GM12878 (cell line): Measurements from ENCODE around the gene IL17A. TPM values are rescaled to one million over a fixed set of nuclear protein-coding genes. Genes with fewer than 3 reads are reported as not detected.
A peak's percentile ranks its signal among the peaks of the same experiment; 100 is the strongest.

Experiments
- ATAC-seq: fragments of 200-7000 bp; cut with Tn5 transposase; 3 replicates; pipeline ENCODE4 v1.9.1; 2020; ENCODE audit warnings: mild to moderate bottlenecking, moderate library complexity
- BruUV-seq: library from RNA; stranded (reverse); fragments of 400-500 nt; replicated peaks from 2 replicates; lab custom pipeline; 2021; lab: Mats Ljungman, UMichigan
- CTCF ChIA-PET: fragments of 300-600 bp; sonication (Branson Sonifier 250); formaldehyde crosslinking; extraction: SDS; loops from one replicate; lab custom pipeline; 2021; ENCODE audit warnings: inconsistent platforms; lab: Yijun Ruan, JAX
- POLR2A ChIA-PET: fragments of 350-600 bp; formaldehyde crosslinking; extraction: SDS; loops from one replicate; lab custom pipeline; 2021; ENCODE audit warnings: inconsistent platforms; lab: Charles Lee
- RAD21 ChIA-PET: fragments of 300-600 bp; sonication (Branson Sonifier 250); formaldehyde crosslinking; loops from one replicate; lab custom pipeline; 2023; ENCODE audit warnings: antibody characterized with exemption; ENCODE audit not compliant: unreplicated experiment; lab: Charles Lee
- SMC1A ChIA-PET: fragments of 300-600 bp; sonication (Branson Sonifier 250); formaldehyde crosslinking; loops from one replicate; lab custom pipeline; 2023; ENCODE audit not compliant: unreplicated experiment, uncharacterized antibody; lab: Charles Lee
- DNase-seq: peaks from one replicate; pipeline ENCODE4 v3.0.0-alpha.2; 2011; ENCODE audit warnings: low read depth, low spot score
- FAIRE-seq: peaks from 3 replicates; lab custom pipeline; 2011; peaks lifted over from hg19 to GRCh38; lab: Jason Lieb, UNC
- H2AFZ ChIP-seq: 2 replicates; pipeline ENCODE4 v1.6.0; 2011; ENCODE audit warnings: low read depth, low read length, control low read depth; ENCODE audit not compliant: control insufficient read depth
- H3K27ac ChIP-seq: 2 replicates; pipeline ENCODE4 v1.5.1; 2011; ENCODE audit warnings: control low read depth; ENCODE audit not compliant: control insufficient read depth, insufficient read depth
- H3K27me3 ChIP-seq, 2 experiments: replicated peaks in 1 of 2; 2 replicates each; pipeline versions ENCODE4 v1.6.0 to v1.6.1; 2011; ENCODE audit warnings: low read length in 1 of 2; ENCODE audit not compliant: control insufficient read depth in 2 of 2, insufficient read depth in 2 of 2
- H3K36me3 ChIP-seq, 2 experiments: 2 replicates each; pipeline ENCODE4 v1.5.1; 2011; ENCODE audit warnings: low read length in 1 of 2; ENCODE audit not compliant: control insufficient read depth in 2 of 2, insufficient read depth in 2 of 2
- H3K4me1 ChIP-seq: 2 replicates; pipeline ENCODE4 v1.6.1; 2011; ENCODE audit warnings: mild to moderate bottlenecking, low read length, moderate library complexity, mixed read lengths; ENCODE audit not compliant: control insufficient read depth, insufficient read depth
- H3K4me2 ChIP-seq: 2 replicates; pipeline ENCODE4 v1.6.0; 2011; ENCODE audit warnings: control low read depth; ENCODE audit not compliant: control insufficient read depth, insufficient read depth
- H3K4me3 ChIP-seq: fragments of 200-600 bp; sonication (generic); 2 replicates; pipeline ENCODE4 v1.5.1; 2016
- H3K79me2 ChIP-seq: 2 replicates; pipeline ENCODE4 v1.6.0; 2011; ENCODE audit warnings: low read length; ENCODE audit not compliant: control insufficient read depth, insufficient read depth
- H3K9ac ChIP-seq: 2 replicates; pipeline ENCODE4 v1.8.0; 2011; ENCODE audit warnings: low read length, control low read depth, mixed read lengths; ENCODE audit not compliant: control insufficient read depth, insufficient read depth
- H3K9me3 ChIP-seq: replicated peaks from 3 replicates; pipeline ENCODE4 v1.5.1; 2011; ENCODE audit warnings: mild to moderate bottlenecking, low read length; ENCODE audit not compliant: control insufficient read depth, insufficient read depth
- H4K20me1 ChIP-seq: 2 replicates; pipeline ENCODE4 v1.6.0; 2011; ENCODE audit not compliant: control insufficient read depth, insufficient read depth
- ATF2 ChIP-seq: IDR thresholded peaks from 2 replicates; pipeline ENCODE4 v1.6.1; 2012; ENCODE audit warnings: low read length, inconsistent platforms
- BRCA1 ChIP-seq: IDR thresholded peaks from 2 replicates; pipeline ENCODE4 v1.6.1; 2011; ENCODE audit warnings: low read depth, low read length, improper control_type of control experiment
- CBX3 ChIP-seq: fragments of 200-600 bp; sonication (generic); IDR thresholded peaks from 2 replicates; pipeline ENCODE4 v1.6.1; 2016; ENCODE audit warnings: low read depth, borderline replicate concordance
- CTCF ChIP-seq, 3 experiments: IDR thresholded peaks in 2 of 3; conservative IDR thresholded peaks in 1 of 3; 2 replicates each; pipeline ENCODE4 v1.5.1; 2011; ENCODE audit warnings: low read depth in 3 of 3, low read length in 3 of 3, mild to moderate bottlenecking in 3 of 3, control low read depth in 2 of 3, moderate library complexity in 2 of 3, inconsistent platforms in 1 of 3, mixed read lengths in 1 of 3; ENCODE audit not compliant: control insufficient read depth in 2 of 3, insufficient read depth in 1 of 3; ENCODE audit errors: extremely low read depth in 1 of 3
- EGR1 ChIP-seq, 2 experiments: IDR thresholded peaks; 1 replicate in 1 of 2; 2 replicates in 1 of 2; pipeline ENCODE4 v1.6.1; 2011 to 2012; ENCODE audit warnings: low read depth in 2 of 2, low read length in 2 of 2, borderline replicate concordance in 1 of 2, mild to moderate bottlenecking in 1 of 2, moderate library complexity in 1 of 2
- FOXK2 ChIP-seq: fragments of 450-650 bp; IDR thresholded peaks from 2 replicates; pipeline ENCODE4 v1.6.1; 2017; ENCODE audit warnings: mild to moderate bottlenecking, moderate library complexity
- GABPA ChIP-seq: IDR thresholded peaks from 2 replicates; pipeline ENCODE4 v1.6.1; 2014; ENCODE audit warnings: antibody characterized with exemption, low read depth, mild to moderate bottlenecking, inconsistent platforms
- MEF2B ChIP-seq: fragments of 450-650 bp; IDR thresholded peaks from 2 replicates; pipeline ENCODE4 v1.6.1; 2018; ENCODE audit warnings: mild to moderate bottlenecking, moderate library complexity; ENCODE audit not compliant: partially characterized antibody, poor library complexity, severe bottlenecking
- PAX8 ChIP-seq: fragments of 450-650 bp; IDR thresholded peaks from 2 replicates; pipeline ENCODE4 v1.6.1; 2017; ENCODE audit warnings: mild to moderate bottlenecking, moderate library complexity
- PML ChIP-seq: IDR thresholded peaks from 2 replicates; pipeline ENCODE4 v1.6.1; 2012; ENCODE audit warnings: low read length, inconsistent platforms
- POLR2AphosphoS5 ChIP-seq: IDR thresholded peaks from 2 replicates; pipeline ENCODE4 v1.6.1; 2011; ENCODE audit warnings: mild to moderate bottlenecking, low read length, inconsistent platforms
- POU2F2 ChIP-seq: IDR thresholded peaks from 3 replicates; pipeline ENCODE4 v1.6.1; 2011; ENCODE audit warnings: low read depth, mild to moderate bottlenecking, low read length, borderline replicate concordance
- SIN3A ChIP-seq: IDR thresholded peaks from 2 replicates; pipeline ENCODE4 v1.6.1; 2012; ENCODE audit warnings: low read depth, low read length, improper control_type of control experiment
- SMAD1 ChIP-seq: fragments of 450-650 bp; IDR thresholded peaks from 2 replicates; pipeline ENCODE4 v1.6.1; 2018; ENCODE audit warnings: mild to moderate bottlenecking, low read depth; ENCODE audit not compliant: partially characterized antibody
- ZBTB4 ChIP-seq: fragments of 450-650 bp; formaldehyde crosslinking; IDR thresholded peaks from 2 replicates; pipeline ENCODE4 v1.4.0; 2022; ENCODE audit warnings: mild to moderate bottlenecking, moderate library complexity
- ZNF217 ChIP-seq: fragments of 450-650 bp; IDR thresholded peaks from 2 replicates; pipeline ENCODE4 v1.6.1; 2017; ENCODE audit warnings: antibody characterized with exemption, mild to moderate bottlenecking
- ZZZ3 ChIP-seq: IDR thresholded peaks from 2 replicates; pipeline ENCODE4 v1.6.1; 2011; ENCODE audit warnings: low read depth; ENCODE audit not compliant: control insufficient read depth, insufficient read length
- WGBS: methylation state at CpG from one replicate; pipeline ENCODE4 v1.1.6; 2016; ENCODE audit warnings: low lambda C conversion rate; ENCODE audit not compliant: insufficient replicate concordance, insufficient coverage; ENCODE audit errors: missing lambda C conversion rate; 5-methylcytosine and 5-hydroxymethylcytosine counted together
- in situ Hi-C: fragments of 300-500 bp; cut with MboI; formaldehyde crosslinking; loops from 9 replicates; pipeline ENCODE4 v1.14.3; 2018; ENCODE audit warnings: mixed read lengths
- intact Hi-C: fragments of 100-400 bp; cut with micrococcal nuclease; formaldehyde crosslinking; loops from one replicate; pipeline ENCODE4 v1.14.2; 2022; ENCODE audit not compliant: unreplicated experiment
- polyA plus RNA-seq, 11 experiments: library from polyadenylated mRNA; depleted of rRNA in 4 of 11; unstranded in 6 of 11; stranded (reverse) in 5 of 11; fragments of >200 nt; fragmentation: Nextera tagmentation in 4 of 11; fragmentation: Illumina TruSeq in 1 of 11; extraction: Ambion mirVana in 4 of 11; extraction: Trizol in 1 of 11; gene quantifications; 1 replicate in 1 of 11; 2 replicates in 10 of 11; pipeline versions ENCODE4 v1.2.1 to v1.2.3, GENCODE V29; 2011 to 2016; ENCODE audit warnings: inconsistent platforms in 2 of 11, missing spikeins in 2 of 11, low read depth in 1 of 11
- total RNA-seq, 4 experiments: library from RNA; depleted of rRNA in 3 of 4; stranded (reverse); fragments of >200 nt in 3 of 4; fragmentation: Illumina TruSeq in 1 of 4; extraction: Trizol in 1 of 4; gene quantifications; 2 replicates each; pipeline versions ENCODE4 v1.2.1 to v1.2.3, GENCODE V29; 2013 to 2021

Gene IL17A
- total and polyA plus RNA-seq, 10 of the 15 experiments (the other 5 are each of a cell fraction or from before 2014, with no cell fraction given), result not detected

GRCh38 chr6:52191824-52192223 is 5.6 kb downstream of the IL17A start:
- in situ Hi-C loops, result no loop called here
- no peaks in the 10 kb centered on the region; the same call in 2 of the 3 replicates for H3K9me3 ChIP-seq
- peaks cover 14% of the 10 kb centered on the region for H3K4me1 ChIP-seq
- peak; percentile 52 for FAIRE-seq
- no peaks in the 10 kb centered on the region for H3K79me2 ChIP-seq
- no peak overlapping the region for H3K4me2 ChIP-seq
- no peaks in the 10 kb centered on the region for H3K27me3 ChIP-seq
- TF ChIP-seq ATF2 (no peak), EGR1 (IDR thresholded peaks at IDR 0.05; ENCODE audit: borderline replicate concordance in 1 of 2, low read depth in 2 of 2, low read length in 2 of 2) (no peak), POLR2AphosphoS5 (no peak), ZBTB4 (CRISPR knock-in tag) (no peak), MEF2B (no peak), PAX8 (no peak), ZZZ3 (no peak), PML (no peak), GABPA (no peak), SIN3A (no peak), FOXK2 (no peak), CBX3 (no peak), POU2F2 (no peak), BRCA1 (no peak), ZNF217 (no peak), CTCF (IDR thresholded peaks at IDR 0.05 in 2 of 3, conservative IDR thresholded peaks at IDR 0.05 in 1 of 3; ENCODE audit: control insufficient read depth in 2 of 3, extremely low read depth in 1 of 3, insufficient read depth in 1 of 3, low read depth in 3 of 3, low read length in 3 of 3) (no peak), SMAD1 (no peak)
- H3K4me3 ChIP-seq, result no peak overlapping the region
- no peak overlapping the region for H3K27ac ChIP-seq
- H3K9ac ChIP-seq, result no peak overlapping the region
- CTCF ChIA-PET, result no interaction called here
- DNase-seq, result no peak
- RAD21 ChIA-PET, result no interaction called here
- no TSS peak for BruUV-seq
- SMC1A ChIA-PET, result interaction anchor here (0.7 kb wide), 1 partner anchor 37 kb away, joined by 3 read pairs; no protein-coding TSS in a partner anchor
- WGBS, result 59% methylated on average over 3 of the region's 3 CpGs
- intact Hi-C loops, result no loop called here
- no peak for ATAC-seq
- no peak overlapping the region for H2AFZ ChIP-seq
- H4K20me1 ChIP-seq, result no peaks in the 10 kb centered on the region
- POLR2A ChIA-PET, result interaction anchor here (1.0 kb wide), 1 partner anchor 11 kb away, joined by 3 read pairs; no protein-coding TSS in a partner anchor
- no peaks in the 10 kb centered on the region for H3K36me3 ChIP-seq
